ENCODE measurements around the gene PRTG. TPM values are rescaled to one million over a fixed set of nuclear protein-coding genes. Genes with fewer than 3 reads are reported as not detected.
"Not testable (repeated sequence)": the region's sequence is repeated elsewhere in the genome, so short reads cannot be mapped to it uniquely, and the experiment has no call there.

PRTG gene
- total RNA-seq, 1 experiment from 2014 or later, result 45.9 TPM

GRCh38 chr15:55654561-55655031, 88.4 kb downstream of the PRTG start:
- DNase-seq (ENCODE audit: low spot score), result no peak
- in situ Hi-C loops (cut with HindIII; ENCODE audit: low sequenced_read_pairs), result loop anchor here (10.0 kb wide), 1 partner anchor 120 kb away; no protein-coding TSS in a partner anchor

DNA sequence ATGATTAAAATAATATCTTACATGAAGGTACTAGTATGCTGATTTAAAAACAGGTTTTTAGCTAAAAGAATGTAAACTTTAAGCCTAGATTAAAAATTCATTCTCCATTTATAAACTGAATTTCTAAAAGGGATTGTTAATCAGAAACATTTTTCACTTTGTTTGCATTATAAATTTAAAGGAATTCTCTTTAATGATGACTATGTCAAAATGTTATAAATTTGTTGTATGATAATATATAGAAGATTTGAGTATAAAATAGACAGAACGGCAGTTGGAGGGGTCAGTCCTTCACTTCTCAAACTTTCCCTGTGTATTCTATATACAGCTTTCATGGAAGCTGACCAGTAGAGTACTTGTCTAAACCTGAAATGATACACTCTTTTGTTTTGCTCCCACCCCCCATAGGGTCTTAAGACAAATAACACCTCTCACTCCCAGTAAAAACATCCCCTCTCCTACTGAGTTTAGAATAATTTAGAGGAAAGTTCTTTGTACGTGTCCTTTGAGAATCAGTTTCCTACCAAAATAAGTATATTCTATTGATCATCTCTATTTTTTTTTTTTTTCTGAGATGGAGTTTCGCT, 90.0 kb downstream of the PRTG start:
- in situ Hi-C loops (cut with HindIII; ENCODE audit: low sequenced_read_pairs), result loop anchor here (10.0 kb wide), 1 partner anchor 122 kb away; no protein-coding TSS in a partner anchor

GRCh38 chr15:55652359-55652758, 90.6 kb downstream of the PRTG start:
- in situ Hi-C loops (cut with HindIII; ENCODE audit: low sequenced_read_pairs), result loop anchor here (10.0 kb wide), 1 partner anchor 122 kb away; no protein-coding TSS in a partner anchor
- DNase-seq (ENCODE audit: low spot score), result no peak

More for the DNA sequence above, 90.0 kb downstream of the PRTG start:
- DNase-seq (ENCODE audit: low spot score), result no peak

- in situ Hi-C loops (cut with HindIII; ENCODE audit: low sequenced_read_pairs), result no loop called here
- no peak for DNase-seq (ENCODE audit: low spot score)
Measured at GRCh38 chr15:55649058-55649423, 93.9 kb downstream of the PRTG start.

- DNase-seq (ENCODE audit: low spot score), result no peak
- in situ Hi-C loops (cut with HindIII; ENCODE audit: low sequenced_read_pairs), result no loop called here
Measured at GRCh38 chr15:55638764-55639163, 104.2 kb downstream of the PRTG start.

- in situ Hi-C loops (cut with HindIII; ENCODE audit: low sequenced_read_pairs), result no loop called here
- DNase-seq (ENCODE audit: low spot score), result no peak
Measured at GRCh38 chr15:55637086-55637485, 105.9 kb downstream of the PRTG start.

DNA sequence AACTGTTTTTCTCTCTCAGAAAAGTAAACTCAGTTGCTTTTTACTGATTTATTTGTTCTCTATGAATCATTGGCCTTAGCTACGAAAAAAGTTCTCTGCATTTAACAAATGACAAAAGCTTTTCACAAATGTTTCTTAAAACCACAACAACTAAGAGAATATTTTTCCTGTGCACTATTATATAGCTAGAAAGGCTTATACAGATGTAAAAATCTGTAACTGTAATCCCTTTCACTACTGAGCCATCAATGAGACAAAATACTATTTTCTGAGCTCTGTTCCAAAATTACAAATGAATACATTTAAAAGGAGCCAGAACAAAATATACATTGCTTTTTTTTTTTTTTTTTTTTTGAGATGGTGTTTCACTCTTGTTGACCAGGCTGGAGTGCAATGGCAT, 109.2 kb downstream of the PRTG start:
- in situ Hi-C loops (cut with HindIII; ENCODE audit: low sequenced_read_pairs), result no loop called here

DNA sequence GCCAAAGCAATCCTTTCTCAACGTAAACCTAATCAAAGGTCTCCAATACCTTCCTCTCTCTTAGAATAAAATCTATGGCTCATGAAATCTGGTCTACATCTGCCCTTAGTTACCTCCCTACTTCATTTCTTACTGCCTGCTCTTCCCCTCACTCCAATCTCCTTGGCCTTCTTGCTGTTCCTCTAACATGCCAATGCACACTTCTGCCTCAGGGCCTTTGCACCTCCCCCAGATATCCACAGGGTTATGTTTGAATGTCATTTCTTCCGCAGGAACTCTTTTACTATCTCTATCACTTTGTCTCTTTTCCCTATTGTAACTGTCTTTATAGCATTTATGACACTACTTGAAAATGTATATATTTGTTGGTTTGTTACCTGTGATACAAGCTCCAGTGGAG, 110.5 kb downstream of the PRTG start:
- in situ Hi-C loops (cut with HindIII; ENCODE audit: low sequenced_read_pairs), result no loop called here
- DNase-seq (ENCODE audit: low spot score), result no peak

More for the DNA sequence above, 109.2 kb downstream of the PRTG start:
- DNase-seq (ENCODE audit: low spot score), result no peak

GRCh38 chr15:55630858-55631257, 112.1 kb downstream of the PRTG start:
- in situ Hi-C loops (cut with HindIII; ENCODE audit: low sequenced_read_pairs), result no loop called here
- peak; percentile 20 for DNase-seq (ENCODE audit: low spot score)

- in situ Hi-C loops (cut with HindIII; ENCODE audit: low sequenced_read_pairs), result no loop called here
- no peak for DNase-seq (ENCODE audit: low spot score)
Measured at GRCh38 chr15:55628369-55628730, 114.6 kb downstream of the PRTG start.

DNA sequence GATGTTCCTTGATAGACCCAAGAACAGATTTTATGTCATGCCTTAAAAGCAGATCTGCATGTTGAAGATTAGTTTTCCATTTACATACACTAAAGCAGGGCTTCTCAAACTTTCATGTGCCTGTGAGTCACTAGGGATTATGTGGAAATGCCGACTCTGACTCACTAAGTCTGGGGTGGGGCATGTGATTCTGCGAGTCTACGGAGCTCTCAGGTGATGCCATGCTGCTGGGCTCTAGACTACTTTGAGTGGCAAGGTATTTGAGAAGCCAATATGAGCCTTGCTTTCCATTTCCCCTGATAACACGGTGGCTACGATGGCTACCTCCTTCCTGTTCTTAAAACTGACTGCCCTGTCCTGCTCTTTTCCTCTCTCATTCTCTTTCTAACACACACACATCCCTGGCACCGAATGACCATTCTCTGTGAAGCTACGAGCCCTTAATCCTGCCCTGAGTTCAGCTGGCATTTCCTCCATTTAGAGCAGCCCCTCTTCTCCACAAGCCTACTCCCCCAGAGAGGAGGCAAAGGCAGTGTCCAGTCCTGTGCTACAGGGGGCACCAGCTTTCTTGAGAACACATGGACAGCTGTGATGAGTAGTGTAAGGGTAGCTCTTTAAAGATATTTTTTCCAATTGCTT, 115.1 kb downstream of the PRTG start:
- in situ Hi-C loops (cut with HindIII; ENCODE audit: low sequenced_read_pairs), result no loop called here
- DNase-seq (ENCODE audit: low spot score), result peak; percentile 35

GRCh38 chr15:55619783-55620182, 123.2 kb downstream of the PRTG start:
- no peak for DNase-seq (ENCODE audit: low spot score)
- in situ Hi-C loops (cut with HindIII; ENCODE audit: low sequenced_read_pairs), result no loop called here

DNA sequence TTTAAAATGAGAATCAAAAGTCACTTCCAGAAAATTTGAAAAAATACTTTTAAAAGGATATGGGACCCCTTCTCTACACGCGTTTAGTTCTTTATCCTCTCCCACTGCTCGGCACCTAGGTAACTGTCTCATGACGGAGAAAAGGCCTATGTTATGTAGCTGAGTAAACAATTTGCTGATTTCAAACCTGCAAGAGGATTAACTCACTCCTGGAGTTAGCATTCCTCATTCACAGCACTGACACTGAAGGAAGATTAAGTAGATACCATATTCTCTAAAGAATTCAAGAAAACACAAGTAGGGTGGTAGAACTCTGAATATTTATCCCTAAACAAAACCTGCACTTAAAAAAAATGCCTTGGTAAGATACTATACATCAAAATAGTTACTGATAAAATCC, 124.6 kb downstream of the PRTG start:
- in situ Hi-C loops (cut with HindIII; ENCODE audit: low sequenced_read_pairs), result no loop called here
- no peak for DNase-seq (ENCODE audit: low spot score)

DNA sequence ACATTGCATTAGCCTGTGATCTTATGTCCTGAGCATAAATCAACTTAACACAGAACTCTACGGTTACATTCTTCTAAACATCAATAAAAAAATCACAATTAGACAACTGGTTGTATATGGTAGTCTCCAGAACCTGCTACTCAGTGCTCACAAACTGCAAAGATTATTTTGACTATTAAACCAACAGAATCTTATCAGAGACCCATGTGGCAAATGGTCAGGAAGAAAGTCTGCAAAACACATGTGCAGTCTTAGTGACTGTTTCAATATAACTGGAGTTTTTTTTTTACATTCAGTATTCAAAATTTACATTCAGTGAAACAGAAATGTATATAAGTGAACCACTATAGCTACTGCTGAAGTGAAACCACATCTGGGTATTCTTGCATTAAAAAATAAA, 127.5 kb downstream of the PRTG start:
- no peak for DNase-seq (ENCODE audit: low spot score)
- in situ Hi-C loops (cut with HindIII; ENCODE audit: low sequenced_read_pairs), result no loop called here

- in situ Hi-C loops (cut with HindIII; ENCODE audit: low sequenced_read_pairs), result no loop called here
- DNase-seq (ENCODE audit: low spot score), result no peak
Measured at GRCh38 chr15:55613727-55614126, 129.2 kb downstream of the PRTG start.

- in situ Hi-C loops (cut with HindIII; ENCODE audit: low sequenced_read_pairs), result no loop called here
Measured at GRCh38 chr15:55606214-55606613, 136.7 kb downstream of the PRTG start.

GRCh38 chr15:55601374-55601773, 141.6 kb downstream of the PRTG start:
- DNase-seq (ENCODE audit: low spot score), result no peak
- in situ Hi-C loops (cut with HindIII; ENCODE audit: low sequenced_read_pairs), result no loop called here

More at GRCh38 chr15:55606214-55606613, 136.7 kb downstream of the PRTG start:
- no peak for DNase-seq (ENCODE audit: low spot score)

- in situ Hi-C loops (cut with HindIII; ENCODE audit: low sequenced_read_pairs), result no loop called here
Measured at GRCh38 chr15:55599439-55599838, 143.5 kb downstream of the PRTG start.

DNA sequence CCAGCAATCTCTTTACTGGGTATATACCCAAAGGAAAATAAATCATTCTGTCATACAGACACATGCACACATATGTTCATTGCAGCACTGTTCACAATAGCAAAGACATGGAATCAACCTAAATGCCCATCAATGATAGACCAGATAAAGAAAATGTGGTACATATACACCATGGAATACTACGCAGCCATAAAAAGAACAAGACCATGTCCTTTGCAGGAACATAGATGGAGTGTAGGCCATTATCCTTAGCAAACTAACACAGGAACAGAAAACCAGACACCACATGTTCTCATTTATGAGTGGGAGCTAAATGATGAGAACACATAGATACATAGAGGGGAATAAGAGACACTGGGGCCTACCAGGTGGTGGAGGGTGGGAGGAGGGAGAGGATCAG, 149.9 kb downstream of the PRTG start:
- in situ Hi-C loops (cut with HindIII; ENCODE audit: low sequenced_read_pairs), result not testable (repeated sequence)

More at GRCh38 chr15:55599439-55599838, 143.5 kb downstream of the PRTG start:
- no peak for DNase-seq (ENCODE audit: low spot score)

GRCh38 chr15:55590788-55591187, 152.2 kb downstream of the PRTG start:
- DNase-seq (ENCODE audit: low spot score), result no peak
- in situ Hi-C loops (cut with HindIII; ENCODE audit: low sequenced_read_pairs), result no loop called here

More for the DNA sequence above, 149.9 kb downstream of the PRTG start:
- DNase-seq (ENCODE audit: low spot score), result not testable (repeated sequence)

GRCh38 chr15:55589287-55589686, 153.7 kb downstream of the PRTG start:
- in situ Hi-C loops (cut with HindIII; ENCODE audit: low sequenced_read_pairs), result no loop called here
- DNase-seq (ENCODE audit: low spot score), result no peak
